Activated CD8-positive, alpha-beta T cell treated with anti-CD3 and anti-CD28 coated beads, Interleukin-2, amount 10 ng/mL, durations not matched to agents 7 days and 5 days (primary cell): ENCODE data around the gene DIPK1C. TPM values are rescaled to one million over a fixed set of nuclear protein-coding genes. Genes with fewer than 3 reads are reported as not detected.
"Not testable (repeated sequence)": the region's sequence is repeated elsewhere in the genome, so short reads cannot be mapped to it uniquely, and the experiment has no call there.

Experiments
- ATAC-seq: fragments of 150-1000 bp; cut with Tn5 transposase; one replicate; pipeline ENCODE4 v1.10.0; 2021; ENCODE audit warnings: moderate library complexity
- CTCF ChIA-PET: fragments of 350-600 bp; sonication (Branson Sonifier 250); formaldehyde crosslinking; loops from one replicate; lab custom pipeline; 2021; ENCODE audit warnings: antibody characterized with exemption; lab: Charles Lee
- POLR2A ChIA-PET: fragments of 350-600 bp; sonication (Branson Sonifier 250); formaldehyde crosslinking; loops from one replicate; lab custom pipeline; 2021; ENCODE audit warnings: antibody characterized with exemption; lab: Charles Lee
- DNase-seq: peaks from one replicate; pipeline ENCODE4 v3.0.0-alpha.2; 2020
- H3K27ac Mint-ChIP-seq: one replicate; pipeline ENCODE4 v1.8.0; 2021; ENCODE audit warnings: mild to moderate bottlenecking, mixed read lengths
- H3K27me3 Mint-ChIP-seq: one replicate; pipeline ENCODE4 v1.8.0; 2021; ENCODE audit warnings: low read depth, mixed read lengths
- H3K36me3 Mint-ChIP-seq: one replicate; pipeline ENCODE4 v1.8.0; 2021; ENCODE audit warnings: low read depth, mixed read lengths
- H3K4me1 Mint-ChIP-seq: one replicate; pipeline ENCODE4 v1.8.0; 2021; ENCODE audit warnings: low read depth, mixed read lengths
- H3K4me3 Mint-ChIP-seq: one replicate; pipeline ENCODE4 v1.8.0; 2021; ENCODE audit warnings: mild to moderate bottlenecking, mixed read lengths
- H3K9me3 Mint-ChIP-seq: one replicate; pipeline ENCODE4 v1.8.0; 2022; ENCODE audit warnings: mixed read lengths; ENCODE audit not compliant: insufficient read depth
- total RNA-seq, 2 experiments: library from RNA; stranded (reverse); gene quantifications; one replicate each; pipeline ENCODE4 v1.2.3, GENCODE V29; 2021

The DIPK1C gene
- total RNA-seq: not detected

DNA sequence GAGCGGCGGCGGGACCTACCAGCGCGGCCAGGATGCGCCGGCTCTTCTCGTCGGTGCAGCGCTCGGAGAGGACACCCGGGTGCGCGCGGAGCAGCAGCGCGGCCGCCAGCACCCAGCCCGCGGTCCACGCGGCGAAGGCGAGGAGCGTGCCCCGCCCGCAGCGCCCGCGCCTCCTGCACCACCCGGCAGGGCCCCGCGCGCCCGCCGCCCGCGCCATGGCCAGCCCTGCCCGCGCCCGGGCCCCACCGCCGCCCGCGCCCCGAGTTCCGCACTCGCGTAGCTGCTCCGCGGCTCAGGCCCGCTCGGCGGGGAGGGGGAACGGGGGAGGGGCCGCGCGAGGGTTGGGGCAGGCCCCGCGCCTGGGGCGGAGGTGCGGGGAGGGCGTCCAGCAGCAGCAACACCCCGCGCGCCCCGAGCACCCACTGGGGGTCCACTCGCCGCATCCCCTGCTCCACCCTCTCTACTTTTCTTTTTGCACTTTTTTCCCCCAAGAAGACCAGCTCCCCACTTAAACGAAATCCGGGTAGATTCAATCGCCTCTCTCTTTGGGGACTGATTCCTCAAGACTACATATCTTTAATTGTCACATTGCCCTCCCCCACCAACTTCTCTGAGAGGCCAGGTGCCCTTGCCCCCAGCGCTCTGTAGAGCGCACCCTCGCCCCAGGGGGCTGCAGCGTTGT lies at the start of gene DIPK1C:
DIPK1C (minus strand) TSS at position 266 of the 682 bp plus-strand sequence; CDS start at position 217, 49 bp downstream.
- peaks cover 60% of the 10 kb centered on the region for H3K27me3 Mint-ChIP-seq
- H3K4me1 Mint-ChIP-seq: peaks cover 6% of the 10 kb centered on the region
- peak within 1 kb of the TSS; percentile 32 for H3K4me3 Mint-ChIP-seq
- H3K36me3 Mint-ChIP-seq: no peaks in the 10 kb centered on the region
- CTCF ChIA-PET: interaction anchor here (0.9 kb wide), 1 partner anchor 103 kb away, joined by 3 read pairs; no protein-coding TSS in a partner anchor
- H3K27ac Mint-ChIP-seq: no peak within 1 kb of the TSS
- no peak for DNase-seq
- no peaks in the 10 kb centered on the region for H3K9me3 Mint-ChIP-seq
- POLR2A ChIA-PET: no interaction called here
- ATAC-seq: peak; percentile 53

DNA sequence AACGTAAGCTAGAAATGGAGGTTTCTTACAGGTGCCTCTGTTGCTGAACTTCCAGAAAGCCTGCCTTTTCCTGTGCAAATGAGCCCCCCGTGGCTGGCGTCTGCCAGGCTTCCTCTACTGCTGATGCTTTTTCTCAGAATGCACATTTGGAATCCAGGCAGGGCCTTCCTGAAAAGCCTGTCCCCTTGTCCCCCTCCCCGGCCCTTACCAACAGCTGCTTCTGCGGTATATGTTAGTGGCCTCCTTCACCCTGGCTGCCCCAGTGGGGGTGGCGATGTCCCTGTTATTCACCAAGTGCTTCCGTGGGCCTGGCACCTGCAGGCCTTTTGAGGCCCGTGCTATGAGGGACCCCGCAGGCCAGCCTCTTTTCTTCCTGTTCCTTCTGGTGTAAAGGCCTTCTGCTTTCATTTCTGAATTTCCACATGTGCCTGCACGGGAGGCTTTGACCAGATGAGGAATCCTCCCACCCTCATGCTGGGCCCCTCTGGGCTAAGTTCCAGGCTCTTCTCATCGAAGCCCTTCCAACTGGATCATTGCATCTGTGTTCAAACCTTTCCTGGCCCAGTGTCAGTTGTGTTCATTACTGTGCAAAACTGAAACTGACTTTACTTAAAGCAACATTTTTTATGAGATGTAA lies 49.5 kb upstream of the DIPK1C start:
- POLR2A ChIA-PET: no interaction called here
- DNase-seq (no peak), ATAC-seq (no peak)
- Mint-ChIP-seq H3K4me1 (peaks cover 13% of the 10 kb centered on the region), H3K27ac (no peak overlapping the region), H3K4me3 (no peak overlapping the region), H3K36me3 (peaks cover 64% of the 10 kb centered on the region), H3K27me3 (no peaks in the 10 kb centered on the region), H3K9me3 (no peaks in the 10 kb centered on the region)
- CTCF ChIA-PET: no interaction called here

DNA sequence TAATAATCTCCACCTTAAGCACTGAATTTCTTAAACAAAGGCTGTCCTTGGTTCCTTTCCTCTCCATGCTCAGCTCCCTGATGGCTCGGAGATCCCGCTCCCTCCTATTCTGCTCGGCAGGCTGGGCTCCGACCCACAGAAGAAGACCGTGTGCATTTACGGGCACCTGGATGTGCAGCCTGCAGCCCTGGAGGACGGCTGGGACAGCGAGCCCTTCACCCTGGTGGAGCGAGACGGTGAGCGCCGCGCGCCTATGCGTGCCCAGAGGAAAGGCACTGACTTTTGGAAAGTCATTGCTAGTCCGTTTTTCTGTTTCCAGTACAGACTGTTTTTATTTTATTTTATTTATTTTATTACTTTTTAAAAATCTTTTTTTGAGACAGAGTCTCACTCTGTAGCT lies 48.7 kb upstream of the DIPK1C start:
- ChIA-PET CTCF (no interaction called here), POLR2A (interaction anchor here (0.6 kb wide), 1 partner anchor 360 kb away, joined by 3 read pairs; no protein-coding TSS in a partner anchor)
- H3K9me3 Mint-ChIP-seq: no peaks in the 10 kb centered on the region
- no peak overlapping the region for H3K27ac Mint-ChIP-seq
- no peaks in the 10 kb centered on the region for H3K27me3 Mint-ChIP-seq
- DNase-seq: no peak
- no peak overlapping the region for H3K4me3 Mint-ChIP-seq
- ATAC-seq: no peak
- H3K4me1 Mint-ChIP-seq: peaks cover 21% of the 10 kb centered on the region
- peaks cover 67% of the 10 kb centered on the region for H3K36me3 Mint-ChIP-seq

DNA sequence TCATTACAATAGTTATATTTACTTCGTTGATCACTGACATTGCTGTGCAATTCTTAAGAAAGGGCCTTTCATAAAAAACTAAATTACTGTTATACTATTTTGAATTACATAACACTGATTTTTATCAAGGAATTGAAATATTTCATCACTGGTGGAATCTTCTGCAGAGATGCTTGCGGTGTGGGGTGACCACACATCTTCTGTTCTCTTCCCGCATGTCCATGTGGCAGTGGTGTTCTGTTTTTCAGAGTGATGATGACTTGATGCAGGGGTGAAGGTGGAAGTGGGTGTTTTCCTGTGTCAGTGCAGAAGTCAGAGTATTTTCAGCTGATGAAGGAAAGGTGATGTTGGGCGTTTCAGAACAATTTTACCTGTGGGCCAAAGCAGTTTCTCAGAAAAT lies 46.0 kb upstream of the DIPK1C start:
- Mint-ChIP-seq H3K4me3 (no peak overlapping the region), H3K9me3 (no peaks in the 10 kb centered on the region), H3K36me3 (peaks cover 61% of the 10 kb centered on the region), H3K27me3 (no peaks in the 10 kb centered on the region), H3K27ac (no peak overlapping the region), H3K4me1 (peaks cover 44% of the 10 kb centered on the region)
- ChIA-PET CTCF (interaction anchor here (1.3 kb wide), 1 partner anchor 150 kb away, joined by 5 read pairs; no protein-coding TSS in a partner anchor), POLR2A (interaction anchor here (0.6 kb wide), 1 partner anchor 386 kb away, joined by 4 read pairs; no protein-coding TSS in a partner anchor)
- DNase-seq: no peak
- ATAC-seq: no peak

DNA sequence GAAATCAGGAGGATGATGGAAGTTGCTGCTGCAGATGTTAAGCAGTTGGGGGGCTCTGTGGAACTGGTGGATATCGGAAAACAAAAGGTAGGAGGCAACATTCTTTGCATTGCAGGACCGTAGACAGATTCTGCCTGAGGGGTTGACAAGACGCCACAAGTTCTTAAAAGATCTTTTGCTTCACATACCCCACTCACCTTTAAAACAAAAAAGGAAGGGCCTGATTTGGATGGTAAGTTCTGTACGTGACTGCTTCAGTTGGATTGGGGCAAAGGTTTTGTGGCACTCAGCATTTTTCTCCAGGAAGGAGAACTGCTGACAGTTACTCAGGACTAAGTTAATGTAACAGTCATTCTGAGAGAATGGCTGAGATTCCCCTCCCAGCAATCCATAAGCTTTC lies 44.3 kb upstream of the DIPK1C start:
- Mint-ChIP-seq H3K27me3 (no peaks in the 10 kb centered on the region), H3K9me3 (no peaks in the 10 kb centered on the region), H3K36me3 (peaks cover 53% of the 10 kb centered on the region), H3K27ac (peak overlapping the region; percentile 77), H3K4me3 (no peak overlapping the region), H3K4me1 (peaks cover 47% of the 10 kb centered on the region)
- no peak for ATAC-seq
- ChIA-PET CTCF (no interaction called here), POLR2A (no interaction called here)
- DNase-seq: no peak

DNA sequence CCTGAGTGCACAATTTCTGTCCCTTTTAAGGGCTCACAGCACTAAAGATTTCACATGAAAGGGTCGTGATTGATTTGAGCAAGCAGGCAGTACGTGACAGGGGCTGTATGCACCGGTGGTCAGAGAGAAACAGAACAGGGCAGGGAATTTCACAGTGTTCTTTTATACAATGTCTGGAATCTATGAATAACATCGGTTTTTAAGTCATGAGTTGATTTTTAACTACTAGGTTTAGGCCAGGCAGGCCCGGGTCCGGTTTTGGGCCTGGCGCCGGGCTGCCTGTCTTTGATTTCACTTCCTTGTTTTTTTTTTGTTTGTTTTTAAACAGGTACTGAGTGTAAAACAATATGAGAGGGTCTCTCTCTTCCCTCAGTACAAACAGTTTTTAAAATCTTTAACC lies 43.7 kb upstream of the DIPK1C start:
- Mint-ChIP-seq H3K4me1 (peaks cover 47% of the 10 kb centered on the region), H3K4me3 (peak overlapping the region; percentile 56), H3K27ac (peak overlapping the region; percentile 77), H3K36me3 (peaks cover 55% of the 10 kb centered on the region)
- CTCF ChIA-PET: interaction anchor here (1.0 to 9.2 kb wide), 3 partner anchors 51 to 159 kb away, joined by 4 to 359 read pairs (median 4); no protein-coding TSS in a partner anchor
- H3K27me3 Mint-ChIP-seq, POLR2A ChIA-PET, ATAC-seq, H3K9me3 Mint-ChIP-seq, DNase-seq: not testable (repeated sequence)

DNA sequence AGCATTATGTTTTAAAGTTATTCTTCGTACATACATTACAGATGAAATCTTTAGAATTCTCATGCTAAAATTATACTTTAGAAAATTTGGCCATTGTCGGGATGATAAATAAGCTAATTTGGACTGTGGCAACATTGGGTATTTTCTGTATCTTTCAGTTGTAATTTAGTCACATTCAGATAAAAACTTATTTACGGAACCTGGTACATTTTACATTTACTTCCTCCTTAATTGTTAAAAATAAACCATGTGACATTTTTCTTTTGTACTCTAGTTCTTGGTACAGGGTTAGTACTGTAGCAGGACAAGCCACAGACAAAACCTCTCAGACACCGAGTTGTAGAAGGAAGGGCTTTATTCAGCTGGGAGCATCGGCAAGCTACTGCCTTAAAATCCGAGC lies 43.3 kb upstream of the DIPK1C start:
- DNase-seq (no peak), ATAC-seq (no peak)
- Mint-ChIP-seq H3K4me1 (peaks cover 50% of the 10 kb centered on the region), H3K36me3 (peaks cover 54% of the 10 kb centered on the region), H3K9me3 (no peaks in the 10 kb centered on the region), H3K4me3 (peak overlapping the region; percentile 56), H3K27me3 (peaks cover under 1% of the 10 kb centered on the region), H3K27ac (peak overlapping the region; percentile 77)
- CTCF ChIA-PET: interaction anchor here (1.0 to 9.2 kb wide), 3 partner anchors 52 to 158 kb away, joined by 4 to 359 read pairs (median 4); no protein-coding TSS in a partner anchor
- POLR2A ChIA-PET: no interaction called here

DNA sequence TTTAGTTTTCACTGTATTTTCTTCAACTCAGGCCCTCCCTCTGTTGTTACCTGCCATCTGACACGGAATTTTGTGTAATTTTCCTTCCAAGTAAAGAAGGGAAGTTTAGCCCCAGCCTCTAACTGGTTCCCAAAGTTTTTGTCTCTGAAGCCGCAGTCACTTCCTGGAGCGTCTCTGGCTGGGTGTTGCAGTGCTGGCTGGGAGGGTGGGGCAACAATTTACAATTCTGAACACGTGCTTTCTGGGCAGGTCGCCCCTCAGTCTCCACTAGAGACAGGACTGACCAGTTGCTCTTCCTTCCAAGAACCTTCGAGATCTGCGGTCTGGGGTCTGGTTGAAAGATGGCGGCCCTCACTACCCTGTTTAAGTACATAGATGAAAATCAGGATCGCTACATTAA lies 42.5 kb upstream of the DIPK1C start:
- H3K9me3 Mint-ChIP-seq: no peaks in the 10 kb centered on the region
- peaks cover 52% of the 10 kb centered on the region for H3K36me3 Mint-ChIP-seq
- H3K4me1 Mint-ChIP-seq: peaks cover 51% of the 10 kb centered on the region
- H3K27ac Mint-ChIP-seq: peak overlapping the region; percentile 100
- ChIA-PET POLR2A (interaction anchor here (1.2 to 1.5 kb wide), 4 partner anchors 97 to 216 kb away, joined by 3 read pairs; no protein-coding TSS in a partner anchor), CTCF (interaction anchor here (1.0 to 9.2 kb wide), 5 partner anchors 52 to 302 kb away, joined by 3 to 359 read pairs (median 4); no protein-coding TSS in a partner anchor)
- ATAC-seq (peak; percentile 14), DNase-seq (peak; percentile 70)
- peaks cover 2% of the 10 kb centered on the region for H3K27me3 Mint-ChIP-seq
- H3K4me3 Mint-ChIP-seq: peak overlapping the region; percentile 83

DNA sequence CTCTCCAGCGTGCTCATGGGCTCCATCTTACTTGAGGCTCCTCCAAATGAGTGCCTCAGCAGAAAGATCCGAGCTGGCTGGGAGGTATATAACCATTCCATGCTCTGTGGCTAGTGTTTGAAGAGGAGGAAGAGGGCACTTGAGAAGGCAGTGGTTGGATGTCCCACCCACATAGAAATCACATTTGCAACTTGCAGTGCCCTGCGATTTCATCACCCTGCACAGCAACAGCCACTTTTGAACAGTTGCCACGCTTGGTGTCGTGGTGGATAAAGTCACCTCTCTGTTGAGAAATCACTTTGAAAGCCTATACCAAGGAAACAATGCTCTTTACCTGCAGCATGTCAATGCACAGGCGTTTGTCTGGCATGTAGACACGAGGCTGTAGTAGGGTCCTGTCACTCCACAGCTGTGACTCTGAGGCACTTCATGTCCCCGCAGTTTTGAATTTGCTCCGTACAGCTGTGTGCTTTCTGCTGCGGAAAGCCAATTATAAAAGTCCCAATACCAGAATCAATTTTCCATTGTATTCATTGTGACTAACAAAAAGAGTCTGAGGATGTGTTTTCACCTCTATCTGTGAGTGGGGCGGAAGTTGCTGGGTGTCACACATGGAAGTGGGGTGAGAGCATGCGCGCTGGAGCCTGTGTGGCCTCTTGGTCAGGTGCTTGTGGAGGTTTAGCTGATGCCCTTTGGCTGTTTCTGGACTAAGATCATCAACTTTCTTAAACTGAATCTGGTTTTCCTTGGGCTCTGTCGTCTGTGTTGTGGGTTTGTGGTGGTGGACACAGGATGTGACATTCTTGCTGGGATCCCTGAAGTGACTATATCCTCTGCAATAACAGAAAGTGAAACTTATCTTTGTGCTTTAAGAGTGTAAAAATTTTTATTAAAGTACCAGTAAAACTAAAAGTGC lies 41.9 kb upstream of the DIPK1C start:
- peak overlapping the region; percentile 100 for H3K27ac Mint-ChIP-seq
- peaks cover 49% of the 10 kb centered on the region for H3K36me3 Mint-ChIP-seq
- ChIA-PET POLR2A (interaction anchor here (0.6 to 1.5 kb wide), 6 partner anchors 98 to 700 kb away, joined by 3 to 4 read pairs (median 3); no protein-coding TSS in a partner anchor), CTCF (interaction anchor here (1.1 to 9.2 kb wide), 6 partner anchors 53 to 417 kb away, joined by 3 to 359 read pairs (median 4); no protein-coding TSS in a partner anchor)
- peak overlapping the region; percentile 83 for H3K4me3 Mint-ChIP-seq
- peak; percentile 54 for ATAC-seq
- peaks cover 5% of the 10 kb centered on the region for H3K27me3 Mint-ChIP-seq
- DNase-seq: peak; percentile 87
- H3K9me3 Mint-ChIP-seq: no peaks in the 10 kb centered on the region
- peaks cover 51% of the 10 kb centered on the region for H3K4me1 Mint-ChIP-seq

DNA sequence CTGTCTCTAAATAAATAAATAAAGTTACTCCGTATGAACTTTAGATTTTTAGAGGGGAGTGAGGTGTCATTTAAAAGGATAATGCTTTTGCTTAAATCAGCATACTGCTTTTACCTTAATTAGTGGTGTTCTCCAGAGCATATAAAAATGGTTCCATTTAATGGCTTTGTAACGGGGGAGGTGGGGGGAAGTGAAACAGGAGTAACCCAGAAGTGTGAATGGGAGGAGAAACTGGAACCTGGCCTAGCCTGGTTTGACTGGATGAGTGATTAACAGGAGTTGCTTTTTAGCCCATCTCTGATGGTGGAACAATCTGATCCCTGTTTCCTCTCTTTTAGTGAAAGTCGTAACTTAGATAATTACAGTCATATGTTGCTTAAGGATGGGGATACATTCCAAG lies 40.7 kb upstream of the DIPK1C start:
- H3K36me3 Mint-ChIP-seq: peaks cover 38% of the 10 kb centered on the region
- CTCF ChIA-PET: interaction anchor here (1.2 to 9.2 kb wide), 4 partner anchors 54 to 187 kb away, joined by 3 to 359 read pairs (median 9); no protein-coding TSS in a partner anchor
- peak overlapping the region; percentile 83 for H3K4me3 Mint-ChIP-seq
- H3K9me3 Mint-ChIP-seq: no peaks in the 10 kb centered on the region
- ATAC-seq: no peak
- peaks cover 55% of the 10 kb centered on the region for H3K4me1 Mint-ChIP-seq
- POLR2A ChIA-PET: interaction anchor here (1.6 kb wide), 1 partner anchor 713 kb away, joined by 3 read pairs; the partner anchor contains the start of gene TSHZ1
- peaks cover 8% of the 10 kb centered on the region for H3K27me3 Mint-ChIP-seq
- no peak for DNase-seq
- peak overlapping the region; percentile 100 for H3K27ac Mint-ChIP-seq

DNA sequence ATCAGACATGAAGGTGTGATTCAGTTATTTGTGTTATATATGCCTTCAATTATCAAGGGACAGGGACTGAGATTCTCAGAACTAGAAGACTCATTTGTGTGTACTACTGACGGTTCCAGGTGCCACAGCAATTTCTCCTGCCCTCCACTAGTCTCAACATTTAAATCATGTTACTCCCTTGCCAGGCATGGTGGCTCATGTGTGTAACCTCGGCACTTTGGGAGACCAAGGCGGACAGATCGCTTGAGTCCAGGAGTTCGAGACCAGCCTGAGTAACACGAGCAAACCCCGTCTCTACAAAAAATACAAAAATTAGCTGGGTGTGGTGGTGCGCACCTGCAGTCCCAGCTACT lies 40.2 kb upstream of the DIPK1C start:
- peaks cover 33% of the 10 kb centered on the region for H3K36me3 Mint-ChIP-seq

More for the DNA sequence above, 40.2 kb upstream of the DIPK1C start:
- Mint-ChIP-seq H3K4me1 (peaks cover 55% of the 10 kb centered on the region), H3K27me3 (peaks cover 8% of the 10 kb centered on the region), H3K27ac (peak overlapping the region; percentile 100), H3K4me3 (peak overlapping the region; percentile 83), H3K9me3 (no peaks in the 10 kb centered on the region)
- ChIA-PET CTCF (interaction anchor here (1.2 to 9.2 kb wide), 3 partner anchors 55 to 145 kb away, joined by 3 to 359 read pairs (median 14); no protein-coding TSS in a partner anchor), POLR2A (interaction anchor here (1.6 to 1.9 kb wide), 2 partner anchors 101 to 713 kb away, joined by 3 to 8 read pairs; partner anchors contain the start of gene TSHZ1)
- ATAC-seq (no peak), DNase-seq (peak; percentile 30)
